Measurements from ENCODE around the gene MAP3K21.

MAP3K21 gene

DNA sequence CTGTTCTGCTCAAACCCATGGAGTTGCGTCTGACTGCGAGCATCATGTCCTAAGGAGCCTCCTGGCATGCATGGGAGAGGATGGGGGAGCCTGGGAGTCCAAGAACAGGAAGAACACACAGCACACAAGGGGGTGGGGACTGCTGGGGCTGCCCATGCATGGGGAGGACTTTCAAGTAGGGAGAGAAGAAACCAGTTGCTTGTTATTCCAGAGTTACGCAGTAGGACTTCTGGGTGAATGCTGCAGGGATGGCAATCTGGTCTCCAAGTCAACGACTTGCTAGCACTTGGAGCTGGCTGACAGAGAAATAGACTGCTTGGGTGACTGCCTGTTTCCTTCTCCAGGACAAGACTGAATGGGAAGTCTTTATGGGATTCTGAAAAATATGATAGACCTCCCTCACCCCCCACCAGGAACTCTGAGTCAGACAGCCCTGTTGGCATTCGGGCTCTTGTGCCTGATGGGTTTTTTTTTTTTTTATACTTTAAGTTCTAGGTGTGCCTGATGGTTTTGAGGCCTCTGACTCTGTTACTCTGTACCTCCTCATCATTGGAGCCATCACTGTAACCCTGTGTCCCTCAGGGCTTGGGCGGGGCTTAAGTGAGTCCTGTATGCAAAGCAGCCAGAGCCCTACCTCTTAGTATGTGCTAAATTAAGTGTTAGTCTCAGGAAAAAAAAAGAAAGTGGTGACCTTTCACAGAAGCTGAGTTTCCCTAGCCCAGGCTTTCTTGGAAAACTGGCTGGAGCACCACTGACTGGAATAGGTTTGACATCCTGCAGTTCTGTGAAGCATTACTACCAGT, 30.3 kb downstream of the MAP3K21 start (continued):
- TF ChIP-seq, protein P1, sequence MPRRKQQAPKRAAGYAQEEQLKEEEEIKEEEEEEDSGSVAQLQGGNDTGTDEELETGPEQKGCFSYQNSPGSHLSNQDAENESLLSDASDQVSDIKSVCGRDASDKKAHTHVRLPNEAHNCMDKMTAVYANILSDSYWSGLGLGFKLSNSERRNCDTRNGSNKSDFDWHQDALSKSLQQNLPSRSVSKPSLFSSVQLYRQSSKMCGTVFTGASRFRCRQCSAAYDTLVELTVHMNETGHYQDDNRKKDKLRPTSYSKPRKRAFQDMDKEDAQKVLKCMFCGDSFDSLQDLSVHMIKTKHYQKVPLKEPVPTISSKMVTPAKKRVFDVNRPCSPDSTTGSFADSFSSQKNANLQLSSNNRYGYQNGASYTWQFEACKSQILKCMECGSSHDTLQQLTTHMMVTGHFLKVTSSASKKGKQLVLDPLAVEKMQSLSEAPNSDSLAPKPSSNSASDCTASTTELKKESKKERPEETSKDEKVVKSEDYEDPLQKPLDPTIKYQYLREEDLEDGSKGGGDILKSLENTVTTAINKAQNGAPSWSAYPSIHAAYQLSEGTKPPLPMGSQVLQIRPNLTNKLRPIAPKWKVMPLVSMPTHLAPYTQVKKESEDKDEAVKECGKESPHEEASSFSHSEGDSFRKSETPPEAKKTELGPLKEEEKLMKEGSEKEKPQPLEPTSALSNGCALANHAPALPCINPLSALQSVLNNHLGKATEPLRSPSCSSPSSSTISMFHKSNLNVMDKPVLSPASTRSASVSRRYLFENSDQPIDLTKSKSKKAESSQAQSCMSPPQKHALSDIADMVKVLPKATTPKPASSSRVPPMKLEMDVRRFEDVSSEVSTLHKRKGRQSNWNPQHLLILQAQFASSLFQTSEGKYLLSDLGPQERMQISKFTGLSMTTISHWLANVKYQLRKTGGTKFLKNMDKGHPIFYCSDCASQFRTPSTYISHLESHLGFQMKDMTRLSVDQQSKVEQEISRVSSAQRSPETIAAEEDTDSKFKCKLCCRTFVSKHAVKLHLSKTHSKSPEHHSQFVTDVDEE (CRISPR knock-in tag; IDR thresholded peaks at IDR 0.05), result no peak
- no peak for TF ChIP-seq TCF4 (CRISPR knock-in tag; IDR thresholded peaks at IDR 0.05; ENCODE audit: borderline replicate concordance)

DNA sequence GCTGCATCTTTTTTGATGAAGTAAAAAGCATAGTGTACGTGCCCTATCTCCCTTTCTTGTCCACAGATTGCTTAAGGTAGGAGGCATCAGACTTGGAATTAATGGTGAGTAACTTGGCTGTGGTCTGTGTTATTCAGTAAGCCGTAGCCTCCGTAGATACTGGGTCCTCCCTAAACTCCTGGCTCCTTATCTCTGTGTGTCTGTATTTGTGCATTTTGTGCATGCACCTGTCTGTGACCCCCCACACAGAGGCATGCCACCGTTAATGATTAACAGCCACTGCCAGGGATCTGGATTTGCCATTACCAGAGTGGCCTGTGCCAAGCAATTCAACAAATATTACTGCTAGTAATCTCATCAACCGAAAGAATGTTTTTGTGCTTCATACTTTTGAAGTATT, 31.9 kb downstream of the MAP3K21 start:
- no peak for ATAC-seq
- TF ChIP-seq TCF4 (CRISPR knock-in tag; IDR thresholded peaks at IDR 0.05; ENCODE audit: borderline replicate concordance) (no peak), RARB (CRISPR knock-in tag; IDR thresholded peaks at IDR 0.05) (no peak), GLIS3 (CRISPR knock-in tag; IDR thresholded peaks at IDR 0.05) (no peak), ISL1 (CRISPR knock-in tag; IDR thresholded peaks at IDR 0.05) (no peak), ZNF565 (CRISPR knock-in tag; conservative IDR thresholded peaks at IDR 0.05; ENCODE audit: low read depth) (no peak), ZC3H10 (CRISPR knock-in tag; IDR thresholded peaks at IDR 0.05) (no peak), ZNF70 (CRISPR knock-in tag; IDR thresholded peaks at IDR 0.05) (no peak), ZNF8 (CRISPR knock-in tag; IDR thresholded peaks at IDR 0.05) (no peak), PPARA (CRISPR knock-in tag; IDR thresholded peaks at IDR 0.05; ENCODE audit: borderline replicate concordance) (no peak), ESRRG (CRISPR knock-in tag; IDR thresholded peaks at IDR 0.05) (no peak), BACH2 (CRISPR knock-in tag; IDR thresholded peaks at IDR 0.05; ENCODE audit: borderline replicate concordance) (no peak), TOX (CRISPR knock-in tag; IDR thresholded peaks at IDR 0.05; ENCODE audit: borderline replicate concordance) (no peak)
- TF ChIP-seq, protein P2, sequence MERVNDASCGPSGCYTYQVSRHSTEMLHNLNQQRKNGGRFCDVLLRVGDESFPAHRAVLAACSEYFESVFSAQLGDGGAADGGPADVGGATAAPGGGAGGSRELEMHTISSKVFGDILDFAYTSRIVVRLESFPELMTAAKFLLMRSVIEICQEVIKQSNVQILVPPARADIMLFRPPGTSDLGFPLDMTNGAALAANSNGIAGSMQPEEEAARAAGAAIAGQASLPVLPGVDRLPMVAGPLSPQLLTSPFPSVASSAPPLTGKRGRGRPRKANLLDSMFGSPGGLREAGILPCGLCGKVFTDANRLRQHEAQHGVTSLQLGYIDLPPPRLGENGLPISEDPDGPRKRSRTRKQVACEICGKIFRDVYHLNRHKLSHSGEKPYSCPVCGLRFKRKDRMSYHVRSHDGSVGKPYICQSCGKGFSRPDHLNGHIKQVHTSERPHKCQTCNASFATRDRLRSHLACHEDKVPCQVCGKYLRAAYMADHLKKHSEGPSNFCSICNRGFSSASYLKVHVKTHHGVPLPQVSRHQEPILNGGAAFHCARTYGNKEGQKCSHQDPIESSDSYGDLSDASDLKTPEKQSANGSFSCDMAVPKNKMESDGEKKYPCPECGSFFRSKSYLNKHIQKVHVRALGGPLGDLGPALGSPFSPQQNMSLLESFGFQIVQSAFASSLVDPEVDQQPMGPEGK (CRISPR knock-in tag; IDR thresholded peaks at IDR 0.05; ENCODE audit: borderline replicate concordance), result no peak
- TF ChIP-seq, protein P3, sequence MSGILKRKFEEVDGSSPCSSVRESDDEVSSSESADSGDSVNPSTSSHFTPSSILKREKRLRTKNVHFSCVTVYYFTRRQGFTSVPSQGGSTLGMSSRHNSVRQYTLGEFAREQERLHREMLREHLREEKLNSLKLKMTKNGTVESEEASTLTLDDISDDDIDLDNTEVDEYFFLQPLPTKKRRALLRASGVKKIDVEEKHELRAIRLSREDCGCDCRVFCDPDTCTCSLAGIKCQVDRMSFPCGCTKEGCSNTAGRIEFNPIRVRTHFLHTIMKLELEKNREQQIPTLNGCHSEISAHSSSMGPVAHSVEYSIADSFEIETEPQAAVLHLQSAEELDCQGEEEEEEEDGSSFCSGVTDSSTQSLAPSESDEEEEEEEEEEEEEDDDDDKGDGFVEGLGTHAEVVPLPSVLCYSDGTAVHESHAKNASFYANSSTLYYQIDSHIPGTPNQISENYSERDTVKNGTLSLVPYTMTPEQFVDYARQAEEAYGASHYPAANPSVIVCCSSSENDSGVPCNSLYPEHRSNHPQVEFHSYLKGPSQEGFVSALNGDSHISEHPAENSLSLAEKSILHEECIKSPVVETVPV (CRISPR knock-in tag; IDR thresholded peaks at IDR 0.05), result no peak
- TF ChIP-seq, protein P1 (CRISPR knock-in tag; IDR thresholded peaks at IDR 0.05), result no peak

DNA sequence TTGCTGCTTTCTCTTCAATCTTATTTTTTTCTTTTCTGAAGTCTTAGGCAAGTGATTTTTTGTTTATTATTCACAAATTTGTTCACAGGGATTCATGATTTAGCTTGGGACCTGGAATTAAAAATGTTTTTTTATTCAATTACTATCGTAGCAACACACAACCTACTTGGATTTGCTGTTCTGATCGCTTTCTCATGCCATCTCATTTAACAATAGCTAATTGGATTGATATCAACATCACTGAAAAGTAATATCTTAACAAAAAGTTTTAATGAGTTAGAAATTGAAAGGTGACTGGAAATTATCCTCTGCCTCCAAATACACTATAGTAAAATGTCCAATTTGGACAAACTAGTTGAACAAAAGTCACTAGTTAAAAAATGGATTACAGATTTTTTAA, 32.4 kb downstream of the MAP3K21 start:
- no peak for TF ChIP-seq ZNF70 (CRISPR knock-in tag; IDR thresholded peaks at IDR 0.05)
- no peak for TF ChIP-seq SNAI2 (CRISPR knock-in tag; IDR thresholded peaks at IDR 0.05)
- TF ChIP-seq, protein P2 (CRISPR knock-in tag; IDR thresholded peaks at IDR 0.05; ENCODE audit: borderline replicate concordance), result no peak
- no peak for TF ChIP-seq ESRRG (CRISPR knock-in tag; IDR thresholded peaks at IDR 0.05)
- TF ChIP-seq RARB (CRISPR knock-in tag; IDR thresholded peaks at IDR 0.05), result no peak
- no peak for ATAC-seq

Data from SK-N-SH treated with all-trans-retinoic acid at 6 μM for 48 hours (cell line).